Measurements from ENCODE around the gene PPP2R5E.

GRCh38 chr14:63405715-63406114, 137.5 kb downstream of the PPP2R5E start:
- no peak for TF ChIP-seq EZH2 (IDR thresholded peaks at IDR 0.05; ENCODE audit: insufficient read depth, poor library complexity, severe bottlenecking)
- no peak for TF ChIP-seq EZH2phosphoT487 (IDR thresholded peaks at IDR 0.05; ENCODE audit: insufficient read depth, low read depth)

Measured in GM23248 (cell line).